Adrenal gland (tissue), 12 donors: ENCODE measurements around the gene GMPS. TPM values are rescaled to one million over a fixed set of nuclear protein-coding genes. Genes with fewer than 3 reads are reported as not detected.
"Not testable (repeated sequence)": the region's sequence is repeated elsewhere in the genome, so short reads cannot be mapped to it uniquely, and the experiment has no call there.

Source experiments
- DNase-seq, 7 donors: peaks; one replicate each; pipeline ENCODE4 v3.0.0-alpha.2; 2019 to 2020
- H3K27ac ChIP-seq, 5 donors: fragments of 200-600 bp; sonication (generic) in 4 of 5; 1 replicate in 3 of 5; 2 replicates in 2 of 5; pipeline versions ENCODE4 v1.5.1 to v1.8.0; 2016 to 2020; ENCODE audit warnings: mild to moderate bottlenecking in 1 of 5
- H3K27me3 ChIP-seq: fragments of 200-600 bp; 2 replicates; pipeline ENCODE4 v1.8.0; 2021
- H3K36me3 ChIP-seq, 2 donors: fragments of 200-600 bp; replicated peaks in 1 of 2; 1 replicate in 1 of 2; 2 replicates in 1 of 2; pipeline versions ENCODE4 v1.5.1 to v1.8.0; 2018 to 2022
- H3K4me1 ChIP-seq, 2 donors: fragments of 200-600 bp; replicated peaks in 1 of 2; 1 replicate in 1 of 2; 2 replicates in 1 of 2; pipeline versions ENCODE4 v1.5.1 to v1.8.0; 2018 to 2021
- H3K4me3 ChIP-seq, 4 donors: fragments of 200-600 bp; sonication (generic) in 3 of 4; one replicate each; pipeline ENCODE4 v1.5.1; 2016 to 2018
- H3K9me3 ChIP-seq, 3 donors: fragments of 200-600 bp; sonication (generic) in 1 of 3; replicated peaks in 1 of 3; 1 replicate in 2 of 3; 2 replicates in 1 of 3; pipeline versions ENCODE4 v1.5.1 to v1.8.0; 2016 to 2021
- POLR2A ChIP-seq, 2 donors: fragments of 450-650 bp; IDR thresholded peaks; one replicate each; pipeline ENCODE4 v1.6.1; 2017; ENCODE audit warnings: antibody characterized with exemption in 2 of 2, mild to moderate bottlenecking in 2 of 2, moderate library complexity in 1 of 2
- WGBS, 4 donors: extraction: QIAGEN DNeasy Blood & Tissue Kit in 2 of 4; methylation state at CpG; one replicate each; pipeline versions ENCODE4 v1.1.5 to v1.1.7; 2013 to 2017; 5-methylcytosine and 5-hydroxymethylcytosine counted together
- intact Hi-C, 2 donors: fragments of 100-400 bp; cut with DNase I; formaldehyde crosslinking; loops; one replicate each; pipeline versions ENCODE4 v1.14.1 to v1.15.0; 2022 to 2023
- polyA plus RNA-seq, 3 donors: library from polyadenylated mRNA; stranded (reverse); fragments of 200-250 nt in 2 of 3; fragments of 350-450 nt in 1 of 3; fragmentation: Illumina TruSeq in 1 of 3; extraction: RNeasy Lipid Tissue Mini Kit (QIAGEN cat#74804) in 1 of 3; gene quantifications; one replicate each; pipeline ENCODE4 v1.2.3, GENCODE V29; 2013 to 2014
- total RNA-seq, 9 donors: library from RNA; depleted of rRNA in 4 of 9; stranded (reverse); fragments of >200 nt in 4 of 9; fragments of 120-200 nt in 1 of 9; fragmentation: NEBNext Ultra II Directional in 1 of 9; extraction: Animal tissue kit (Norgen Biotek cat#: 25700) in 1 of 9; gene quantifications; one replicate each; pipeline versions ENCODE4 v1.1.0 to v1.2.4, GENCODE V29; 2013 to 2023
- TF ChIP-seq, protein P1 (sequence below), 6 experiments: fragments of 450-650 bp in 4 of 6; fragments of 200-600 bp in 2 of 6; sonication (generic) in 1 of 6; IDR thresholded peaks; 1 replicate in 5 of 6; 2 replicates in 1 of 6; pipeline versions ENCODE4 v1.5.1 to v1.8.0; 2016 to 2021; ENCODE audit warnings: antibody characterized with exemption in 6 of 6, mild to moderate bottlenecking in 2 of 6, moderate library complexity in 1 of 6
- donor health status: healthy with polysubstance abuse.
- donor health status: Bipolar disorder and iron deficiency.
- donor health status: DM: yes; HTN: yes; CAD: no.
- donor health status: DM: no; HTN: no; CAD: no.
- donor health status: DM: no; HTN: no; CAD: no.
- donor health status: DM: yes; HTN: yes; CAD: no.

The GMPS gene
- total and polyA plus RNA-seq, 12 donors: 11.5 to 63.5 (median 40.9) TPM

DNA sequence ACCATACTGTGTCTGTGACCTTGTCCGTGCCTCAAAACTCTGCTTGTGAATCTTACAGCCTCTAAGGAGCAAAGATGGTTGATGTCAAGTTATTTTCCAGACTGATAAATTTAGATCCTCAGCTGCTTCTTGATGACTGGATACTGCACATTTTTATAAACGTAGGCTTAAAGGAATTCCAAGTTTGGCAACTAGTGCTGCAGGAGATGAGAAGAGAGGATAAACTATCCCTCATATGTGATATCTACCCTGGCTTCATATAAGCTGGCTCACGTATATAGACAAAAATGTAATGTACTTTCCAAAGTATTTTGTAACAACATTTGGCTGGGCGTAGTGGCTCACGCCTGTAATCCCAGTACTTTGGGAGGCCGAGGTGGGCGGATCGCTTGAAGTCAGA lies 89.6 kb downstream of the GMPS start:
- DNase-seq: no peak
- intact Hi-C loops: no loop called here

DNA sequence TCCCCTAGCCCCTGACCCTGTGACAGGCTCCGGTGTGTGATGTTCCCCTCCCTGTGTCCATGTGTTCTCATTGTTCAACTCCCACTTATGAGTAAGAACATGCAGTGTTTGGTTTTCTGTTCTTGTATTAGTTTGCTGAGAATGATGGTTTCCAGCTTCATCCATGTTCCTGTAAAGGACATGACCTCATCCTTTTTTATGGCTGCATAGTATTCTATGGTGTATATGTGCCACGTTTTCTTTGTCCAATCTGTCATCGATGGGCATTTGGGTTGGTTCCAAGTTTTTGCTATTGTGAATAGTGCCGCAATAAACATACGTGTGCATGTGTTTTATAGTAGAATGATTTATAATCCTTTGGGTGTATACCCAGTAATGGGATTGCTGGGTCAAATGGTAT lies 90.6 kb downstream of the GMPS start:
- DNase-seq, H3K27ac ChIP-seq, H3K36me3 ChIP-seq, H3K4me3 ChIP-seq, H3K4me1 ChIP-seq, H3K27me3 ChIP-seq, H3K9me3 ChIP-seq, intact Hi-C loops: not testable (repeated sequence)
- WGBS, 4 donors: 94 to 97% (median 96%) methylated on average over 5 of the region's 5 CpGs

More for the DNA sequence above, 89.6 kb downstream of the GMPS start:
- 81 to 91% (median 86%) methylated on average over 8 of the region's 8 CpGs for WGBS, 4 donors
- no peak for TF ChIP-seq POLR2A (IDR thresholded peaks at IDR 0.05)
- H3K36me3 ChIP-seq: no peaks in the 10 kb centered on the region
- H3K4me1 ChIP-seq: peaks cover 0 to 4% of the 10 kb centered on the region in 2 donors
- H3K4me3 ChIP-seq: no peak overlapping the region
- no peaks in the 10 kb centered on the region for H3K27me3 ChIP-seq
- no peaks in the 10 kb centered on the region for H3K9me3 ChIP-seq
- H3K27ac ChIP-seq: no peak overlapping the region

DNA sequence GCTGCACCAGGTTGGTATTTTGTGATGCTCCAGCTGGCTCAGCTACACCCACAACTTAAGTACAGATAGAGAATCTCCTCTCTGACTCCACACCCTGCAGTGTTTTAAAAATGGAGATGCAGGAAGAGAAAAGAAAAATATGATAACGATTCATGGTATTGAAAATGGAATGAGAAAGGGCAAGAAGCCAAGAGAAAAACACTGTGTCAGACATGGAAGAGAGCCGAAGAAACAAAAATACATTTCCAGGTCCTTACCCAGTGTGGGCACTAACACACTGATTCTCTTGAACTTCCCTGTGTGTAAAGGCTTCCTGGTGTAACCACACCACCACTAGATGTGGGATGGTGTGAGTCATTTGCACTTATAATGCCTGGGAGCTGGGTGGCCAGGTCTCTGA lies 93.1 kb downstream of the GMPS start:
- DNase-seq: no peak
- Histone ChIP-seq H3K27ac (no peak overlapping the region), H3K9me3 (no peaks in the 10 kb centered on the region), H3K4me3 (no peak overlapping the region), H3K4me1 (no peaks in the 10 kb centered on the region), H3K36me3 (no peaks in the 10 kb centered on the region), H3K27me3 (no peaks in the 10 kb centered on the region)
- TF ChIP-seq, protein P1, sequence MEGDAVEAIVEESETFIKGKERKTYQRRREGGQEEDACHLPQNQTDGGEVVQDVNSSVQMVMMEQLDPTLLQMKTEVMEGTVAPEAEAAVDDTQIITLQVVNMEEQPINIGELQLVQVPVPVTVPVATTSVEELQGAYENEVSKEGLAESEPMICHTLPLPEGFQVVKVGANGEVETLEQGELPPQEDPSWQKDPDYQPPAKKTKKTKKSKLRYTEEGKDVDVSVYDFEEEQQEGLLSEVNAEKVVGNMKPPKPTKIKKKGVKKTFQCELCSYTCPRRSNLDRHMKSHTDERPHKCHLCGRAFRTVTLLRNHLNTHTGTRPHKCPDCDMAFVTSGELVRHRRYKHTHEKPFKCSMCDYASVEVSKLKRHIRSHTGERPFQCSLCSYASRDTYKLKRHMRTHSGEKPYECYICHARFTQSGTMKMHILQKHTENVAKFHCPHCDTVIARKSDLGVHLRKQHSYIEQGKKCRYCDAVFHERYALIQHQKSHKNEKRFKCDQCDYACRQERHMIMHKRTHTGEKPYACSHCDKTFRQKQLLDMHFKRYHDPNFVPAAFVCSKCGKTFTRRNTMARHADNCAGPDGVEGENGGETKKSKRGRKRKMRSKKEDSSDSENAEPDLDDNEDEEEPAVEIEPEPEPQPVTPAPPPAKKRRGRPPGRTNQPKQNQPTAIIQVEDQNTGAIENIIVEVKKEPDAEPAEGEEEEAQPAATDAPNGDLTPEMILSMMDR (IDR thresholded peaks at IDR 0.05): no peak
- no peak for TF ChIP-seq POLR2A (IDR thresholded peaks at IDR 0.05)
- intact Hi-C loops: no loop called here
- WGBS, 4 donors: 76 to 87% (median 84%) methylated on average over 2 of the region's 2 CpGs

GRCh38 chr3:155970398-155970797 lies 99.9 kb downstream of the GMPS start:
- 80 to 91% (median 90%) methylated on average over 2 of the region's 2 CpGs for WGBS, 4 donors
- Histone ChIP-seq H3K27ac (no peak overlapping the region), H3K9me3 (no peaks in the 10 kb centered on the region), H3K4me3 (no peak overlapping the region), H3K36me3 (no peaks in the 10 kb centered on the region), H3K27me3 (no peaks in the 10 kb centered on the region), H3K4me1 (no peaks in the 10 kb centered on the region)
- no peak for DNase-seq
- intact Hi-C loops: no loop called here
- no peak for TF ChIP-seq POLR2A (IDR thresholded peaks at IDR 0.05)
- TF ChIP-seq, protein P1 (IDR thresholded peaks at IDR 0.05): no peak

DNA sequence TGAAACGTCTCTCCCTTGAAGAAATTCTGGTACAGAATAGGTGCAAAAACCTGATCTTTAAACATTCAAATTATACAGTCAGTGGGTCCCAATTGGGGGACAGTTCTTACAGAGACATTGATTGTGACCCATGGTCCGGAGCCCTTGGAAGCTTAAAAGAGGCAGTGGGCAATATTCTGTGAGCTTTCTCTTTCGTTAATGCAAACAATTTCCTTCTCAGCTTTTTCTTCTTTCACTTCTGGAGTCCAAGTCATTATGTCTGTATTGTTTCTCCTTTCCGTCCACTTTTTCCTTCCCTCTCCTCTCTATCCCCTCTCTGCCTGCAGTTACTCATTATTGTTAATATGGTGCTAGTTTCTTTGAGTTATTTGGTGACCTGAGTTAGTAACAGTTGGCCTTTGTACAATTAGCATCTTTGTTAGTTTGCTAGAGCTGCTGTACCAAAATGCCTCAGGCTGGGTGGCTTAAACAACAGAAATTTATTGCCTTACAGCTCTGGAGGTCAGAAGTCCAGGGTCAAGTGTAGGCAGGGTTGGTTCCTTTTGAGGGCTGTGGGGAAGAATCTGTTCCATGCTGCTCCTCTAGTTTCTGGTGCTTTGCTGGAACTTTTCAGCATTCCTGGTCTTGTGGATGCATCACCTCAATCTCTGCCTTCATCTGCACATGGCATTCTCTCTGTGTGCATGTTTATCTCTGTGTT lies 102.6 kb downstream of the GMPS start:
- intact Hi-C loops: no loop called here
- 81 to 90% (median 82%) methylated on average over 4 of the region's 4 CpGs for WGBS, 4 donors

More for the DNA sequence above, 102.6 kb downstream of the GMPS start:
- no peak for DNase-seq
- Histone ChIP-seq H3K4me3 (no peak overlapping the region), H3K4me1 (no peaks in the 10 kb centered on the region), H3K9me3 (no peaks in the 10 kb centered on the region), H3K27me3 (no peaks in the 10 kb centered on the region), H3K36me3 (no peaks in the 10 kb centered on the region), H3K27ac (no peak overlapping the region)
- TF ChIP-seq, protein P1 (IDR thresholded peaks at IDR 0.05): no peak
- TF ChIP-seq POLR2A (IDR thresholded peaks at IDR 0.05): no peak
